Ovary (tissue), 3 donors: ENCODE results near the gene SLC6A6.

Experiments used
- CTCF ChIP-seq, 3 donors: fragments of 450-650 bp in 2 of 3; fragments of 200-600 bp in 1 of 3; IDR thresholded peaks; one replicate each; pipeline versions ENCODE4 v1.5.1 to v1.8.0; 2016 to 2022; ENCODE audit warnings: antibody characterized with exemption in 3 of 3, mild to moderate bottlenecking in 1 of 3
- POLR2A ChIP-seq: fragments of 450-650 bp; IDR thresholded peaks from one replicate; pipeline ENCODE4 v1.6.1; 2017; ENCODE audit warnings: antibody characterized with exemption, mild to moderate bottlenecking, moderate library complexity
- donor health status: DM: no; HTN: no; CAD: no.

- TF ChIP-seq POLR2A (no peak), CTCF (IDR thresholded peaks at IDR 0.05) (no peak)
These were observed 21.6 kb downstream of the SLC6A6 start for GRCh38 chr3:14423963-14424362.
